ENCODE data around the gene KRTAP4-7. TPM values are rescaled to one million over a fixed set of nuclear protein-coding genes. Genes with fewer than 3 reads are reported as not detected.
"Not testable (repeated sequence)": the region's sequence is repeated elsewhere in the genome, so short reads cannot be mapped to it uniquely, and the experiment has no call there.

KRTAP4-7 gene
- total and polyA plus RNA-seq, 4 donors: not detected

DNA sequence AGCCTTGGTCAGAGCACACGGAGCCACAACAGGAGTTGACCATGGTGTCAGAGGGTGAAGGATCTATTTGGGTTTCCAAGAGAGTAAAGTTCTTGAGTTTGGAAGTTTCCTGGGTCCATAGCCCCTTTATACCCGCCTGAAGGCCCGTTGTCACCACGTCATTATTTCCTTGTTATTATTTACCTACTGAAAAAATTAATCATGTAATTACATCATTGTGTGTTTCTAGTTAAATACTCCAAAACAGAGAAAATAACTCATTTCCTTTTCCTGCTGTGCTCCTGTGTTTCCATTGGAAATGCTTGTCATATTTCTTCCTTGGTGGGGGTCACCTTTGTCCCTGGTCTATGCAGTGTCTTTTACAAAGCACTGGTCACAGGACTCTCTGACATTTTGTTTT is 14.1 kb downstream of the KRTAP4-7 start, which contains the start of gene KRTAP4-8:
TSS of gene KRTAP4-8 (minus strand) at position 101 of the 400 bp plus-strand sequence. CDS start at position 43, 58 bp downstream.
- DNase-seq (no peak), ATAC-seq (ENCODE audit: insufficient read depth, low FRiP score) (no peak)
- WGBS, 2 donors: 68 to 81% methylated on average over 4 of the region's 4 CpGs
- Histone ChIP-seq H3K9ac (ENCODE audit: insufficient read depth in 1 of 2, low read length in 2 of 2) (no peak within 1 kb of the TSS), H3K27ac (ENCODE audit: low read depth in 1 of 2, low read length in 1 of 2) (no peak within 1 kb of the TSS), H3K36me3 (ENCODE audit: control insufficient read depth in 4 of 4, insufficient read depth in 4 of 4, low read length in 4 of 4) (no peaks in the 10 kb centered on the region), H3K9me3 (ENCODE audit: control insufficient read depth in 4 of 4, insufficient read depth in 3 of 4, low read length in 3 of 4) (no peaks in the 10 kb centered on the region), H3K27me3 (ENCODE audit: control insufficient read depth in 3 of 3, insufficient read depth in 3 of 3, low read length in 2 of 3) (no peaks in the 10 kb centered on the region), H3K4me1 (ENCODE audit: control insufficient read depth in 5 of 5, insufficient read depth in 5 of 5, low read length in 5 of 5) (no peaks in the 10 kb centered on the region), H3K4me3 (no peak within 1 kb of the TSS)
- TF ChIP-seq, protein P1, sequence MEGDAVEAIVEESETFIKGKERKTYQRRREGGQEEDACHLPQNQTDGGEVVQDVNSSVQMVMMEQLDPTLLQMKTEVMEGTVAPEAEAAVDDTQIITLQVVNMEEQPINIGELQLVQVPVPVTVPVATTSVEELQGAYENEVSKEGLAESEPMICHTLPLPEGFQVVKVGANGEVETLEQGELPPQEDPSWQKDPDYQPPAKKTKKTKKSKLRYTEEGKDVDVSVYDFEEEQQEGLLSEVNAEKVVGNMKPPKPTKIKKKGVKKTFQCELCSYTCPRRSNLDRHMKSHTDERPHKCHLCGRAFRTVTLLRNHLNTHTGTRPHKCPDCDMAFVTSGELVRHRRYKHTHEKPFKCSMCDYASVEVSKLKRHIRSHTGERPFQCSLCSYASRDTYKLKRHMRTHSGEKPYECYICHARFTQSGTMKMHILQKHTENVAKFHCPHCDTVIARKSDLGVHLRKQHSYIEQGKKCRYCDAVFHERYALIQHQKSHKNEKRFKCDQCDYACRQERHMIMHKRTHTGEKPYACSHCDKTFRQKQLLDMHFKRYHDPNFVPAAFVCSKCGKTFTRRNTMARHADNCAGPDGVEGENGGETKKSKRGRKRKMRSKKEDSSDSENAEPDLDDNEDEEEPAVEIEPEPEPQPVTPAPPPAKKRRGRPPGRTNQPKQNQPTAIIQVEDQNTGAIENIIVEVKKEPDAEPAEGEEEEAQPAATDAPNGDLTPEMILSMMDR (IDR thresholded peaks at IDR 0.05; ENCODE audit: control extremely low read depth, extremely low read depth): no peak

DNA sequence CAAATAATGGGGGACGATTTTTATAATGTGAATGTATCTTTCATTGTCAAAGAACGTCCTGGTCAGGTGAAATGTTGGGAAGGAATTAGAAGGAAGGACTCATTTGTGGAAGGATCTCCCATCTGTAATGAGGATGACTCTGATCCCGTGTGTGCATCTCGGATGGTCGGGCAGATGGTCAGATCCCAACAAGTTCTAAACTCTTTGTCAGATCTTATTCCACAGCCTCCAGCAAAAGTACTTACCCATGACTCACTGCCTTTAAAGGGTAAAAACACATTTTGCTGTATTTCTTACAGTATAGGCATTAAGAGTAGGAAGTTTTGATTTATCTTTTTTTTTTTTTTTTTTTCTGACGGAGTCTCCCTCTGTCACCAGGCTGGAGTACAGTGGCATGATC is 14.5 kb downstream of the KRTAP4-7 start:
- TF ChIP-seq, protein P1 (IDR thresholded peaks at IDR 0.05; ENCODE audit: control extremely low read depth, extremely low read depth): no peak
- Histone ChIP-seq H3K9me3 (ENCODE audit: control insufficient read depth in 4 of 4, insufficient read depth in 3 of 4, low read length in 3 of 4) (no peaks in the 10 kb centered on the region), H3K9ac (ENCODE audit: insufficient read depth in 1 of 2, low read length in 2 of 2) (no peak overlapping the region), H3K27ac (ENCODE audit: low read depth in 1 of 2, low read length in 1 of 2) (no peak overlapping the region), H3K4me1 (ENCODE audit: control insufficient read depth in 5 of 5, insufficient read depth in 5 of 5, low read length in 5 of 5) (no peaks in the 10 kb centered on the region), H3K4me3 (no peak overlapping the region), H3K36me3 (ENCODE audit: control insufficient read depth in 4 of 4, insufficient read depth in 4 of 4, low read length in 4 of 4) (no peaks in the 10 kb centered on the region), H3K27me3 (ENCODE audit: control insufficient read depth in 3 of 3, insufficient read depth in 3 of 3, low read length in 2 of 3) (no peaks in the 10 kb centered on the region)
- 79 to 93% methylated on average over 6 of the region's 6 CpGs for WGBS, 2 donors
- no peak for ATAC-seq (ENCODE audit: insufficient read depth, low FRiP score)
- DNase-seq: no peak

DNA sequence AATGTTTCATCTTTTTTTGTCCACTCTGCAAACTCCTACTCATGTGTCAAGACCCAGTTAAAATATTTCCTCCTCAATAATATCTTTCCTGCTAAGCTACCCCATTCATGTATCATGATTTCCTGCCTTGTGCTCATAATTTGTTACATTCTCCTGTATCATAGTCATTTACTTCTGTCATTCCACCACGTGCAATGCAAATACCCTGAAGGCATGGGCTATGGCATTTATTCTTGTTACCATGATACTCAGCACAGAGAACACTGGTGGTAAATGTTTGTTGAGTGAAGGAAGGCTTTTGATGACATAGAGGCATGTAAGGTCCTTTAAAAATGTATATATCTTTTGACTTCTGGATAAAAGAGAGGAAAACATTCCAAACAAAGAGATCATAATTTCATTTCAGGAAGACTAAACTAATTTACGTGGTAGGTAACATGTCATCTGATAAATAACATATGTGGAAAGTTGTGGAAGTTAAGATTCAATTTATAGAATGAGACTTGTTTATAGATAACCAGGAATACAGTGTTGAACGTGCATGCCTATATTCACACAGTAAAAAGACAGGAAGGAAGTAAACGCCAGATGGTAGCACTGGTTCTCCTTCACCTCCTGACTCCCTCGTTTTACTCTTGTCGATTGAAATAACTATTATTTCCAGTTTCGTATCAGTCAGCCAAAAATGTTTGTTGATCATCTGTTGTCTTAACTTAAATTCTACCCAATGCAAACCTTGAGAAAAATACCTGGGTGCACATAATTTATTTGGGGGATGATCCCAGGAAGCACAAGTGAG is 15.9 kb downstream of the KRTAP4-7 start:
- not testable (repeated sequence) for H3K9ac ChIP-seq (ENCODE audit: insufficient read depth in 1 of 2, low read length in 2 of 2); ATAC-seq (ENCODE audit: insufficient read depth, low FRiP score); H3K27me3 ChIP-seq (ENCODE audit: control insufficient read depth in 3 of 3, insufficient read depth in 3 of 3, low read length in 2 of 3)

DNA sequence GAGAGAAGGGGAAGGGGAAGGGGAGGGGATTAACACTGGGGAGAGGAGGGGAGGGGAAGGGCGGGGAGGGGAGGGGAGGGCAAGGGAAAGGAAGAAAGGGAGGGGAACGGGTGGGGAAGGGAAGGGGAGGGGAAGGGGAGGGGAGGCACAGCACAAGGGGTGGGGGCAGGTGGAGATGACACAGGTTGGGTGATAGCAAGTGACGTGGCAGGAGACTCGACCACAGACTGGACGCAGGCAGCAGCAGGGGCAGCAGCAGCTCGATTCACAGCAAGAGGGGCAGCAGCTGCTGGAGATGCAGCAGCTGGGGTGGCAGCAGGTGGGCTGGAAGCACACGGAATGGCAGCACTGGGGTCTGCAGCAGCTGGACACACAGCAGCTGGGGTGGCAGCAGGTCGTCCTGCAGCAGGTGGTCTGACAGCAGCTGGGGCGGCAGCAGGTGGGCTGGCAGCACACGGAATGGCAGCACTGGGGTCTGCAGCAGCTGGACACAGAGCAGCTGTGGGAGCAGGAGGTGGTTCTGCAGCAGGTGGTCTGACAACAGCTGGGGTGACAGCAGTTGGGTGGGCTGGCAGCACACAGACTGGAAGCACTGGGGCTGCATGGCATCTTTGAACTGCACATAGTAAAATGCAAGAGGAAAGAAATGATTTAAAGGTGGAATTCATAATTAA is 17.8 kb downstream of the KRTAP4-7 start, which contains the start of gene KRTAP4-16:
TSS of gene KRTAP4-16 (minus strand) at position 624 of the 674 bp plus-strand sequence. CDS start at position 624, 0 bp downstream.
- Histone ChIP-seq H3K4me3 (no peak within 1 kb of the TSS), H3K9me3 (ENCODE audit: control insufficient read depth in 4 of 4, insufficient read depth in 3 of 4, low read length in 3 of 4) (no peaks in the 10 kb centered on the region), H3K36me3 (ENCODE audit: control insufficient read depth in 4 of 4, insufficient read depth in 4 of 4, low read length in 4 of 4) (no peaks in the 10 kb centered on the region), H3K9ac (ENCODE audit: insufficient read depth in 1 of 2, low read length in 2 of 2) (no peak within 1 kb of the TSS), H3K27ac (ENCODE audit: low read depth in 1 of 2, low read length in 1 of 2) (no peak within 1 kb of the TSS), H3K27me3 (ENCODE audit: control insufficient read depth in 3 of 3, insufficient read depth in 3 of 3, low read length in 2 of 3) (no peaks in the 10 kb centered on the region), H3K4me1 (ENCODE audit: control insufficient read depth in 5 of 5, insufficient read depth in 5 of 5, low read length in 5 of 5) (no peaks in the 10 kb centered on the region)
- TF ChIP-seq, protein P1 (IDR thresholded peaks at IDR 0.05; ENCODE audit: control extremely low read depth, extremely low read depth): no peak
- 65 to 71% methylated on average over 9 of the region's 10 CpGs for WGBS, 2 donors
- DNase-seq: no peak
- ATAC-seq (ENCODE audit: insufficient read depth, low FRiP score): no peak

More for the DNA sequence above, 15.9 kb downstream of the KRTAP4-7 start:
- not testable (repeated sequence) for H3K36me3 ChIP-seq (ENCODE audit: control insufficient read depth in 4 of 4, insufficient read depth in 4 of 4, low read length in 4 of 4); H3K4me1 ChIP-seq (ENCODE audit: control insufficient read depth in 5 of 5, insufficient read depth in 5 of 5, low read length in 5 of 5); H3K4me3 ChIP-seq; H3K27ac ChIP-seq (ENCODE audit: low read depth in 1 of 2, low read length in 1 of 2); H3K9me3 ChIP-seq (ENCODE audit: control insufficient read depth in 4 of 4, insufficient read depth in 3 of 4, low read length in 3 of 4); DNase-seq
- 22 to 44% methylated on average over 7 of the region's 7 CpGs for WGBS, 2 donors
